ENCODE measurements around the gene RTKN2. TPM values are rescaled to one million over a fixed set of nuclear protein-coding genes. Genes with fewer than 3 reads are reported as not detected.

Gene RTKN2
- total and polyA plus RNA-seq, 2 of the 4 experiments (the other 2 are of a cell fraction), result 0.75 to 0.90 TPM

Other genes starting within 250 kb of the RTKN2 start
- gene ZNF365, start 105.5 kb upstream of the RTKN2 start, total RNA-seq (2012; rRNA removed), result 2.5 and 3.2 TPM in 2 replicates
- gene ZNF365, start 105.5 kb upstream of the RTKN2 start, polyA plus RNA-seq (2012; rRNA removed), result 1.0 and 1.2 TPM in 2 replicates

All from IMR-90 (cell line).